BE2C (cell line): ENCODE data around the gene PRICKLE1.

Source experiments
- DNase-seq: peaks from one replicate; pipeline ENCODE4 v3.0.0-alpha.2; 2020
- H3K27me3 ChIP-seq: fragments of 250-450 bp; sonication (Bioruptor Pico); 2 replicates; pipeline ENCODE4 v1.5.1; 2020; ENCODE audit warnings: mild to moderate bottlenecking
- H3K36me3 ChIP-seq: fragments of 250-450 bp; sonication (Bioruptor Pico); 2 replicates; pipeline ENCODE4 v1.5.1; 2020; ENCODE audit warnings: mild to moderate bottlenecking
- H3K4me1 ChIP-seq: fragments of 250-450 bp; sonication (Bioruptor Pico); 2 replicates; pipeline ENCODE4 v1.5.1; 2020
- H3K4me3 ChIP-seq: 2 replicates; pipeline ENCODE4 v1.5.1; 2011; ENCODE audit warnings: low read depth, low read length
- H3K9me3 ChIP-seq: fragments of 250-450 bp; sonication (Bioruptor Pico); 2 replicates; pipeline ENCODE4 v1.5.1; 2020
- CTCF ChIP-seq: IDR thresholded peaks from 2 replicates; pipeline ENCODE4 v1.5.1; 2012; ENCODE audit warnings: mild to moderate bottlenecking, low read depth, low read length

Gene PRICKLE1

GRCh38 chr12:42538203-42538602 is 51.3 kb downstream of the PRICKLE1 start:
- Histone ChIP-seq H3K4me1 (peaks cover 11% of the 10 kb centered on the region), H3K4me3 (no peak overlapping the region), H3K27me3 (no peaks in the 10 kb centered on the region), H3K9me3 (no peaks in the 10 kb centered on the region), H3K36me3 (peaks cover 3% of the 10 kb centered on the region; the same call in 1 of the 2 replicates)
- no peak for DNase-seq
- no peak for TF ChIP-seq CTCF

- H3K27me3 ChIP-seq, result no peaks in the 10 kb centered on the region
- peaks cover 11% of the 10 kb centered on the region; the same call in 1 of the 2 replicates for H3K4me1 ChIP-seq
- H3K36me3 ChIP-seq, result peaks cover 3% of the 10 kb centered on the region; the same call in 1 of the 2 replicates
- TF ChIP-seq CTCF, result no peak
- no peaks in the 10 kb centered on the region for H3K9me3 ChIP-seq
- DNase-seq, result no peak
- no peak overlapping the region for H3K4me3 ChIP-seq
Measured at GRCh38 chr12:42534184-42534838, 55.2 kb downstream of the PRICKLE1 start.

DNA sequence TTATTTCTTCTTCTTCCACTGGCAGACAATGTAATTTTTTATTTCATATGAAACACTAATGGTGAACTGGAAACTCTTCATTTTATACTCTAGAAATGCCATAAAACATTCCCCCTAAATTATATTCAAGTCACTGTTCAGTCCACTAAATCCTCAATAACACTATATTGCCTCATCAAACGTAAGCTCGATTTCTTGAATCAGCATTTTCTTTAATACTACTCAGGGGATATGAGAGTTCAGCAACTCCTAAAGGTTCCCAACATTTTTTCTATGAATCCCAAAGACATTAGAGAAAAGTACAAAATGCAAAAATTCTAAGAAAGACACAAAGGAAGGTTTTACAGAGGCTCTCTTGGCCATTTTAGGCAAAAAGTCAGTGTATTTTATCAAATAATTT is 59.3 kb downstream of the PRICKLE1 start:
- Histone ChIP-seq H3K4me3 (no peak overlapping the region), H3K27me3 (no peaks in the 10 kb centered on the region), H3K9me3 (no peaks in the 10 kb centered on the region), H3K36me3 (no peaks in the 10 kb centered on the region), H3K4me1 (no peaks in the 10 kb centered on the region)
- no peak for TF ChIP-seq CTCF
- no peak for DNase-seq

GRCh38 chr12:42525444-42525843 is 64.1 kb downstream of the PRICKLE1 start:
- H3K9me3 ChIP-seq, result no peaks in the 10 kb centered on the region
- DNase-seq, result no peak
- H3K4me3 ChIP-seq, result no peak overlapping the region
- no peaks in the 10 kb centered on the region for H3K27me3 ChIP-seq
- no peaks in the 10 kb centered on the region for H3K4me1 ChIP-seq
- peaks cover 4% of the 10 kb centered on the region; the same call in 1 of the 2 replicates for H3K36me3 ChIP-seq
- no peak for TF ChIP-seq CTCF

GRCh38 chr12:42524716-42525115 is 64.8 kb downstream of the PRICKLE1 start:
- DNase-seq, result no peak
- Histone ChIP-seq H3K9me3 (no peaks in the 10 kb centered on the region), H3K27me3 (no peaks in the 10 kb centered on the region), H3K4me1 (no peaks in the 10 kb centered on the region), H3K4me3 (no peak overlapping the region), H3K36me3 (peaks cover 4% of the 10 kb centered on the region; the same call in 1 of the 2 replicates)
- TF ChIP-seq CTCF, result no peak

DNA sequence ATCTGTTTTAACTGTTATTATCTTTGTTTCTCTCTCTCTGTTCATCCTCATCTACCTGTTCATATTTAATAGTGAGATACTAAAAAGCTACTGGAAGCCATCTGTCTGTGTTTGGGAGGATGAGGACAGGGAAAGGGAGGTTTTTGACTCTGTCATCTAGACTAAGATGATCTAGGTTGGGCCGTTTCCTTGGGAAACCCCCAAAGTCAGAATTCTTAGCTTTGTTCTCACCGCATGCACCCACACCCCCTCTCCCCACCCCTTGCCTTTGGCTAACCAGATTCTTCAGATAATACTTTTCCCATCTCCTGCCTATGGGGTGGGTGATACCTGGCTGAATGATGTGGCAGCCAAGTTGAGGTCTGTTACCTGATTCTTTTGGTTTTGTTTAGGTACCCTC is 73.0 kb downstream of the PRICKLE1 start:
- no peaks in the 10 kb centered on the region for H3K9me3 ChIP-seq
- TF ChIP-seq CTCF, result no peak
- H3K27me3 ChIP-seq, result no peaks in the 10 kb centered on the region
- H3K4me3 ChIP-seq, result no peak overlapping the region
- no peaks in the 10 kb centered on the region for H3K36me3 ChIP-seq
- DNase-seq, result no peak
- no peaks in the 10 kb centered on the region for H3K4me1 ChIP-seq
